ENCODE measurements around the gene CHST6.
"Not testable (repeated sequence)": the region's sequence is repeated elsewhere in the genome, so short reads cannot be mapped to it uniquely, and the experiment has no call there.

Gene CHST6

DNA sequence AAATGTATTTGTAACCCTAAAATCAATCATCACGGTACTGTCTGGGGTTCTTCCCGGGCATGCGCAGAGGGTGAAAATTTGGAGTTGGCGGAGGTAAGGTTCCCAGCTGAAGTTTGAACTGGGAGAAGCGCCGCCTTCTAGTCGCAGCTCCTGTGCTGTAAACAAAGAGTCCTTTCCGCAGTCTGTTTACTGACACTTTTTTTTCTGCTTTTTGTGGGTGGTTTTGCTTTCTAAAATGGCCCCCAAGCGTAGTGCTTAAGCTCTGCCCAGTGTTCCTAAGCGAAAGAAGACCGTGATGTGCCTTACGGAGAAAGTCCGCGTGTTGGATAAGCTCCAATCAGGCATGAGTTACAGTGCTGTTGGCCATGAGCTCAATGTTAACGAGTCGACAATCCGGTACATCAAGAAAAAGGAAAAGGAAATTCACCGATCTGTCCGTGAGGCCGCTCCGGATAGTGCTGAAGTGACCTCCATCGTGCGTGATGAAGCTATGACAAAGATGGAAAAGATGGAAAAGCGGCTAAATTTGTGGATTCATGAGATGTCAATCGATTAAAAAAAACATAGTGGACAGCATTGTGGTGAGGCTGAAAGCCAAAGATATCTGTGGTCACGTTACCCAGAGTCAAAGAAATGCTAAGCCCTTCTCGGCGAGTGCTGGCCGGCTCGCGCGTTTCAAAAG lies 61.4 kb downstream of the CHST6 start:
- peak; percentile 94 for DNase-seq (ENCODE audit: low read depth)

DNA sequence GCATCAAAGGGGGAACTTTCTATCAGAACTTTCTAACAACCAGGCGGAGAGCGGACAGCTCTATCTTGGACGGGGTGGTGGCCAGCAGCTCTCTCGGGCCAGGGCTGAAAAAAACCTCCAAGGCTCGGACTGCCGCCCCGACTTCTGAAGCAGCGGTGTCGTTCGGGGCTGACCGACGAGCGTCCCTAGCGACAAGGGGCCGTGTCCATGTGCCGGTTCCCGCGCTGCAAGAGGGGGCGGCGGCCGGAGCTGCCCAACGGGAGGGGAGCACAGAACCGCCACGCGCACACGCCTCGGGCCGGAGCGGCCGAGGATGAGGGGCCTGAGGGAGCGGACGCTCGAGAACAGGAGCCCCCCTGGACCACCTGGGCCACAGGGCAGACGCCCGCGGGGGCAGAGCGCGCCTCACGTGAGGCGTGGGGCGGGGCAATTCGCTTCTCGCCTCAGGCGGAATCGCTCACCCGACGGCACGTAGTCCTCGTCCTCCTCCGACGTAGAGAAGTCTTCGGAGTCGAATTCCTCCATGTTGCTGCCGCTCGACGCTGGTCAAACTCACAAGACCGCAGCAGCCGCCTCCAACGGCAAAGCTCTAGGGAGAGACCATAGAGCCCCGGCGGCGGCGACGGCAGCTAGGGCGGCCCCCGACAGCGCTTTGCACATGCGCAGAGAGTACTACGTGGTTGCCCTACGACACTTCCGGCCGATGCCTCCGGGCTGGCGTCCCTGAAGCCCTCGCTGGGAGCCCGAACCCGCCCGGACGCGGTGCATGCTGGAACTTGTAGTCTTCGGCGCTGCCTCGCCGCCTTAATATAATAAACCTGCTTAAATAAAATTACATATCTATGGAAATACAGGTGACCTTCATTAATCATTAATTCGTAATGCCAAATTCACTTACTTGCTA lies 62.2 kb downstream of the CHST6 start, which contains the start of gene CFDP1:
Gene CFDP1 (minus strand): TSS at position 676 of the 904 bp plus-strand sequence. CDS start 151 bp downstream, at position 525.
- peak; percentile 91 for DNase-seq (ENCODE audit: low read depth)

DNA sequence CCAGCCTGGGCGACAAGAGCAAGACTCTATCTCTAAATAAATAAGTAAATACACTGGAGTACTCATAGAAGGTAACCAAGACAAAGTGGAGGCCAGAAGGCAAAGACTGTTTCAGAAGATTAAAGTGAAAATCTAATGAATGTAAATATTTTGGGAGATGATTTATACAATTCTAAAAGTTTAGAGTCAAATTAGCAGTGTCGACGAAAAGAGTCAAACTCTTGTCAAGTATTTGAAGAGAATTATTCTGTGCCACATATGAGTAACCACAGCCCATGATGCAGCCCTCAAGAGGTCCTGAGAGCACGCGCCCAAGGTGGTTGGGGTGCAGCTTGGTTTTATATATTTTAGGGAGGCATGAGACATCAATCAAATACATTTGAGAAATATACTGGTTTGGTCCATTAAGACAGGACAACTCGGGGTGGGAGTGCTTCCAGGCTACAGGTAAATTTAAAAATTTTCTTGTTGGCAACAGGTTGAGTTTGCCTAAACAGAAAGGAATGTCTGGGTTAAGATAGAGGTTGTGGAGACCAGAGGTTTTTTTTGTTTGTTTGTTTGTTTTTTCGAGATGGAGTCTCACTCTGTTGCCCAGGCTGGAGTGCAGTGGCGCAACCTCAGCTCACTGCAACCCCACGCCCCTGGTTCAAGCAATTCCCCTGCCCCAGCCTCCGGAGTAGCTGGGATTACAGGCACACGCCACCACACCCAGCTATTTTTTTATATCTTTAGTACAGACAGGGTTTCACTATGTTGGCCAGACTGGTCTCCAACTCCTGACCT lies 65.4 kb downstream of the CHST6 start:
- no peak for DNase-seq (ENCODE audit: low read depth)

DNA sequence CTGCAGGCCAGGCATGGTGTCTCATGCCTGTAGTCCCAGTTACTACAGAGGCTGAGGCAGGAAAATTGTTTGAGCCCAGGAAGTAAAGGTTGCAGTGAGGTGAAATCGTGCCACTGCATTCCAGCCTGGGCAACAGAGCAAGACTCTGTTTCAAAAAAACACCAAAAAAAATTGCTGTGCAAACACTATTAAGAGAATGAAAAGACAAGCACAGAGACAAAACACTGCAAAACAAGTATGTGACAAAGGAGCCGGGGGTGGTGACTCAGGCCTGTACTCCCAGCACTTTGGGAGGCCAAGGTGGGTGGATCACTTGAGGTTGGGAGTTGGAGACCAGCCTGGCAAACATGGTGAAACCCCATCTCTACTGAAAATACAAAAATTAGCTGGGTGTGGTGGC lies 68.7 kb downstream of the CHST6 start:
- DNase-seq (ENCODE audit: low read depth) = not testable (repeated sequence)

DNA sequence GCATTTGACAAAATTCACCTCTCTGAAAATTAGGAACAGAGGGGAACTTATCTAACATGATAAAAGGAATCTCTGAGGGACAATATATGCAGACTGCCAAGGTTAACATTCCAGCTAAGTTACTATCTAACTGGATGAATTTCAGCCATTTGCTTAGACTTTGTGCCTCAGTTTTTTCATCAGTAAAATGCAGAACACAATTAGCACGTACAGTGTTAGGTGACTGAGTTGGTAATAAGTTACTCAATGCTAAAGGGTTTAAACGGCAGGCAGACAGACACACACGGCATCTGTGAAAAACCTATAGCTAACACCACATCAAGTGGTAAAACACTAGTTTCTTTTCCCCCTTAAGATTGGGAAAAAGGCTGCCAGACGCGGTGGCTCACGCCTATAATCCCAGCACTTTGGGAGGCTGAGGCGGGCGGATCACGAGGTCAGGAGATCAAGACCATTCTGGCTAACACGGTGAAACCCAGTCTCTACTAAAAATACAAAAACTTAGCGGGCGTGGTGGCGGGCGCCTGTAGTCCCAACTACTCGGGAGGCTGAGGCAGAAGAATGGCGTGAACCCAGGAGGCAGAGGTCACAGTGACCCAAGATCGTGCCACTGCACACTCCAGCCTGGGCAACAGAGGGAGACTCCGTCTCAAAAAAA lies 71.0 kb downstream of the CHST6 start:
- not testable (repeated sequence) for DNase-seq (ENCODE audit: low read depth)

DNA sequence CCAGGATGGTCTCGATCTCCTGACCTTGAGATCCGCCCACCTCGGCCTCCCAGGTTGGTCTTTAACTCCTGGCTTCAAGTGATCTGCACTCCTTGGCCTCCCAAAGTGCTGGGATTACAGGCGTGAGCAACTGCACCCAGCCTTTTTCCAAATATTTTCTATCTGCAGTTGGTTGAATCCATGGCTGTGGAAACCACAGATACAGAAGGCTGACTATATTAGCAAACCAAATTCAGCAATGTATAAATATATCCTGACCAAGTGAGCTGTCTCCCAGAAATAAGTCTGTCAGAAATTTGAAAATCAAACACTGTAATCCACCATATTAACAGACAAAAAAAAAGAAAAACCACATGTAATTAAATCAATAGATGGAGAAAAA lies 71.5 kb downstream of the CHST6 start:
- DNase-seq (ENCODE audit: low read depth) = no peak

Measured in fibroblast of the conjunctiva (primary cell).